Measurements from ENCODE around the gene ZFPM1.

ZFPM1 gene

DNA sequence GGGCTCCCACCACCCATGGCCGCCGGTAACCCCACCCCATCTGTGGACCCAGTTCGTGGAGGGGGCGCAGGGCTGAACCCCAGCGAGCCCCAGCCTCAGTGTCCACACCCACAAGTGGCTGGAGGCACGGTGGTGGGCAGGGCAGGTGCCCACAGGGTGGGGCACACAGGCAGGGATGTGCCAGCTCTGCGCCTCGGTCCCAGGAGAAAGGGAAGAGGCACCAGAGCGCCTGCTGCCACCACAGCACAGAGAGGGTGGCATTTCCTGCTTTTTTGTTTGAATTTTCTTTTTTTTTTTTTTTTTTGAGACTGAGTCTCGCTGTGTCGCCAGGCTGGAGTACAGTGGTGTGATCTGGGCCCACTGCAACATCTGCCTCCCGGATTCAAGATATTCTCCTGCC is 19.0 kb downstream of the ZFPM1 start:
- no peaks in the 10 kb centered on the region for H3K4me1 ChIP-seq (ENCODE audit: control insufficient read depth, insufficient read depth, low read length)
- WGBS, 2 experiments = 93 to 95% methylated on average over 12 of the region's 12 CpGs
- no peaks in the 10 kb centered on the region for H3K36me3 ChIP-seq (ENCODE audit: control insufficient read depth, insufficient read depth, low read length)
- no peak overlapping the region for H3K4me3 ChIP-seq (ENCODE audit: insufficient read depth, low read depth, low read length)
- no peaks in the 10 kb centered on the region for H3K9me3 ChIP-seq (ENCODE audit: control insufficient read depth, low read length)
- H3K27ac ChIP-seq (ENCODE audit: insufficient read depth, low read depth, low read length, poor library complexity, severe bottlenecking) = no peak overlapping the region
- H3K27me3 ChIP-seq (ENCODE audit: control insufficient read depth, insufficient read depth, low read length, poor library complexity, severe bottlenecking) = no peaks in the 10 kb centered on the region

DNA sequence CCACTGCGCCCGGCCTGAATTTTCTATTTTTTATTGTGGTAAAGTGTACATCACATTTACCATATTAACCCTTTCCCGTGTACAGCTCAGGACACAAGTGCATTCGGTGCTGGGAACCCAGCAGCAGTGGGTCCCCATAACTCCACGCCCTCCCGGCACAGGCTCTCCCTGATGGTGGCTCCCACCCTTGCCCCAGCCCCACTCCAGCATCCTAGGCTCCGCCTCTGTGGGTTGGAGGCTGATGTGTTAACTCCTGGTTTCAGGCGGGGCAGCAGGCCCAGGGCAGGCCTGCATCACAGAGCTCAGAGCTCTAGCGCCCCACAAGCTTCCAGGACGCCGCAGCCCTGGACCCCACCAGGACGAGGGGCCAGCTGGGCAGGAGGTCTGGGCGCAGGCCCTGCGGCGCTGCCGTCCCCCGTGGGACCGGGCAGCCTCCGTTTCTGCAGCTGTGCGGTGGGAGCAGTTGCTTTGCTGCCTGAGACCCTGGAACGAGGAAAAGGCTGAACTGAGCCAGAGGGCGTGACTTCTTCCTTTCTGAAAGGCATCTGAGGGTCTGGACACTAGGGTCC is 19.6 kb downstream of the ZFPM1 start:
- no peaks in the 10 kb centered on the region for H3K36me3 ChIP-seq (ENCODE audit: control insufficient read depth, insufficient read depth, low read length)
- no peak overlapping the region for H3K4me3 ChIP-seq (ENCODE audit: insufficient read depth, low read depth, low read length)
- no peaks in the 10 kb centered on the region for H3K9me3 ChIP-seq (ENCODE audit: control insufficient read depth, low read length)
- no peaks in the 10 kb centered on the region for H3K27me3 ChIP-seq (ENCODE audit: control insufficient read depth, insufficient read depth, low read length, poor library complexity, severe bottlenecking)
- H3K4me1 ChIP-seq (ENCODE audit: control insufficient read depth, insufficient read depth, low read length) = no peaks in the 10 kb centered on the region
- no peak overlapping the region for H3K27ac ChIP-seq (ENCODE audit: insufficient read depth, low read depth, low read length, poor library complexity, severe bottlenecking)
- 91 to 93% methylated on average over 22 of the region's 22 CpGs for WGBS, 2 experiments

DNA sequence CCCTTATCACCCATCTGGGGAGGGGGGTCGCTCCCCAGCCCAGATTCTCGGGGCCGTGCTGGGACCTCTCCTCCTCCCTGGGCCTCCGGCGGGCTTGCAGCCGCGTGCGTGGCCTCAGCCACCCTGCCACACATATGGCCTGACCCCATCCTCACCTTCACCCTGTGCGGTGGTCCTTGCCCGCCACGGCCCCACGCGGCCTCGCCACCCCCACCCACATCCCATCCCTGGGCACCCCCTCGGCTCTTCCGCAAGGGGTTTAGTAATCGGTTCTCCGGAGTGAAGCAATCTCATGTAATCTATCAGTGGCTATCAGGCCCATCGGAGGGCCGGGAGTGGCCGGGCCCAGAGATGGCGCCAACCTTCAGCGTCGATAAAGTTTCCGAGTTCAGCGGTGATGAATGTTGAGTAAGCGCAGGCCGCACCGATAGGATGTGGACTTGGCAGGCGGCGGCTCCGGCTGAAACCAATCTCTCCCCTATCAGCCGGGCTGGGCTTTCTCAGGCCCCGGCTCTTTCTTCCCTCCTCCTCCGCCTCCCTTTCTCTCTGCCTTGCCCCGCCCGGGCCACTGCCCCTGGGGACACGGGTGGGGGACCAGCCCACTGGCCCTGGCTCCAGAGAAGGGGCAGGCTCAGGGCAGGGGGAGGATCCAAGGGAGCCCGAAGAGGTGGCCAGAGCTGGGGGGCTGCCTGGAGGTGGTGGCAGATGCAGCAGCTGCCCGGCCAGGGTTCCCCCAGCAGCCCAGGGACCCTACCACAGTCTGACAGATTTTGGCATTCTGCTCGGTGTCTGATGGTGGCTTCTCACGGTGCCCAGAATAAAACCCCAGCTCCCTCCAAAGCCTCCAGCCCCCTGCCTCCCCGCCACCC is 20.8 kb downstream of the ZFPM1 start:
- H3K4me3 ChIP-seq (ENCODE audit: insufficient read depth, low read depth, low read length) = no peak overlapping the region
- no peaks in the 10 kb centered on the region for H3K36me3 ChIP-seq (ENCODE audit: control insufficient read depth, insufficient read depth, low read length)
- H3K27me3 ChIP-seq (ENCODE audit: control insufficient read depth, insufficient read depth, low read length, poor library complexity, severe bottlenecking) = no peaks in the 10 kb centered on the region
- H3K27ac ChIP-seq (ENCODE audit: insufficient read depth, low read depth, low read length, poor library complexity, severe bottlenecking) = no peak overlapping the region
- peaks cover 9% of the 10 kb centered on the region for H3K4me1 ChIP-seq (ENCODE audit: control insufficient read depth, insufficient read depth, low read length)
- no peaks in the 10 kb centered on the region for H3K9me3 ChIP-seq (ENCODE audit: control insufficient read depth, low read length)
- 87 to 91% methylated on average over 43 of the region's 43 CpGs for WGBS, 2 experiments

DNA sequence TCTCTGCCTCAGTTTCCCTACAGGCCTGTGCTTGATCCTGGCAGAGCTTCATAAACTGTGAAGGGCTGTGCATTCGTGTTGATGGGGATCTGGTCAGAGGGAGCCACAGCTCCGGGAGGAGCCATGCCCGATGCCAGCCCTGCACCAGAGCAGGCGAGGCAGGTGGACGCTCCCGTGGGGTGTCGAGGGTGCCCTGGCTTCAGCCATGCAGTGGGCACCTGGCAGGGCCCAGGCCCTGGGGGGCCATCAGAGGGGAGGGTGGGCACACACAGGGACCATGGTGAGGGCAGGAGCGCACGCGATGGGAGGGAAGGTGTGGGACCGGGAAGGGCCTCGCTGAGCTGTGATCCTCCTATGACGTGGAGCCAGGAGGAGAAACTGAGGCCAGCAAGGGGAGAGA is 22.0 kb downstream of the ZFPM1 start:
- no peak overlapping the region for H3K4me3 ChIP-seq (ENCODE audit: insufficient read depth, low read depth, low read length)
- no peaks in the 10 kb centered on the region for H3K27me3 ChIP-seq (ENCODE audit: control insufficient read depth, insufficient read depth, low read length, poor library complexity, severe bottlenecking)
- WGBS, 2 experiments = 94 to 96% methylated on average over 13 of the region's 13 CpGs
- H3K4me1 ChIP-seq (ENCODE audit: control insufficient read depth, insufficient read depth, low read length) = peaks cover 12% of the 10 kb centered on the region
- H3K9me3 ChIP-seq (ENCODE audit: control insufficient read depth, low read length) = no peaks in the 10 kb centered on the region
- H3K27ac ChIP-seq (ENCODE audit: insufficient read depth, low read depth, low read length, poor library complexity, severe bottlenecking) = no peak overlapping the region
- no peaks in the 10 kb centered on the region for H3K36me3 ChIP-seq (ENCODE audit: control insufficient read depth, insufficient read depth, low read length)

DNA sequence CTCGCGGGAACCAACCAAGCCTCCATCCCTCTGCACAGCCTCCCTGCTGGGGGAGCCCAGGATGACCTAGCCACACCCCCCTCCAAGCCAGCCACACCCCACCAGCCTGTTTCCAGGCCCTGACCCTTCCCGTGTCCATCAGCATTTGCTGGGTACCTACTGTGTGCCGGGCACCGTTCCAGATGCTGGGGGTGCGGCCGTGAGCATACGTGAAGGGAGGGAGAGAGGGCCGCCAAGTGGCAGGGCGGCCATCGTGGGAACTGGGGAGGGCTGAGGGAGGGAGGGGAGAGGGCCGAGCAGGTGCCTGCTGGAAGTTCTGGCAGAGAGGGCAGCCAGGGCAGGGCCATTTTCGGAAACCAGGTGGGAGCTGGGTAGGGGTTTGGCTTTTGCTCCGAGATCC is 23.1 kb downstream of the ZFPM1 start:
- Histone ChIP-seq H3K4me1 (ENCODE audit: control insufficient read depth, insufficient read depth, low read length) (peaks cover 12% of the 10 kb centered on the region), H3K27ac (ENCODE audit: insufficient read depth, low read depth, low read length, poor library complexity, severe bottlenecking) (no peak overlapping the region), H3K36me3 (ENCODE audit: control insufficient read depth, insufficient read depth, low read length) (no peaks in the 10 kb centered on the region), H3K4me3 (ENCODE audit: insufficient read depth, low read depth, low read length) (no peak overlapping the region), H3K27me3 (ENCODE audit: control insufficient read depth, insufficient read depth, low read length, poor library complexity, severe bottlenecking) (no peaks in the 10 kb centered on the region), H3K9me3 (ENCODE audit: control insufficient read depth, low read length) (no peaks in the 10 kb centered on the region)
- WGBS, 2 experiments = 88 to 89% methylated on average over 14 of the region's 14 CpGs

DNA sequence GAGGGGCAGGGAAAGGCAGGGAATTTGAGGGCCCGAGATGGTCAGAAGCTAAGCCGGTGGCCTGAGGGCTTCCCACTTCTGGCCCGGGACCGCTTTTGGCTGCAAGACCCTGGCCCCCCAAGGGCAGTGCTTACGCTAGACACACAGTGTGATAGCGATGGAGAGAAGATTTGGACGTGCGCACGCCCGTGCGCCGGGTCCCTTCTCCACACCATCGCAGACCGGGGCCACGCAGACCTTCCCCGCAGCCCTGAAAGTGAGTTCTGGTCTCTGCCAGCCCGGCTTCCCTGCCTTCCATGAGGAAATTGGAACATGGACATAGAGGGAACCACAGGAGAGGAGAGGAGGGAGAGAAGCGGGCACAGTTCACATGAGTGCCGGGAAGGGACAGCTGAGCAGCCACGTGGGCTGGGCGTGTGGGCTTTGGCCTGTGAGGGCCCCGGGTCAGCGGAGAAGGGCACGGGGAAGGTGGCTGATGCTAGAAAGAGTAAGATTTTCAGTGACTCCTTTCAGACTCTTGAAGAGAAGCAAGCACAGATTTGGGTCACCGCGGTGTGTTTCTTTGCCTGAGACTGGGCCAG is 23.8 kb downstream of the ZFPM1 start:
- Histone ChIP-seq H3K4me3 (ENCODE audit: insufficient read depth, low read depth, low read length) (no peak overlapping the region), H3K27ac (ENCODE audit: insufficient read depth, low read depth, low read length, poor library complexity, severe bottlenecking) (no peak overlapping the region), H3K36me3 (ENCODE audit: control insufficient read depth, insufficient read depth, low read length) (no peaks in the 10 kb centered on the region), H3K27me3 (ENCODE audit: control insufficient read depth, insufficient read depth, low read length, poor library complexity, severe bottlenecking) (no peaks in the 10 kb centered on the region), H3K9me3 (ENCODE audit: control insufficient read depth, low read length) (no peaks in the 10 kb centered on the region), H3K4me1 (ENCODE audit: control insufficient read depth, insufficient read depth, low read length) (peaks cover 14% of the 10 kb centered on the region)
- 93% methylated on average over 26 of the region's 26 CpGs for WGBS, 2 experiments

DNA sequence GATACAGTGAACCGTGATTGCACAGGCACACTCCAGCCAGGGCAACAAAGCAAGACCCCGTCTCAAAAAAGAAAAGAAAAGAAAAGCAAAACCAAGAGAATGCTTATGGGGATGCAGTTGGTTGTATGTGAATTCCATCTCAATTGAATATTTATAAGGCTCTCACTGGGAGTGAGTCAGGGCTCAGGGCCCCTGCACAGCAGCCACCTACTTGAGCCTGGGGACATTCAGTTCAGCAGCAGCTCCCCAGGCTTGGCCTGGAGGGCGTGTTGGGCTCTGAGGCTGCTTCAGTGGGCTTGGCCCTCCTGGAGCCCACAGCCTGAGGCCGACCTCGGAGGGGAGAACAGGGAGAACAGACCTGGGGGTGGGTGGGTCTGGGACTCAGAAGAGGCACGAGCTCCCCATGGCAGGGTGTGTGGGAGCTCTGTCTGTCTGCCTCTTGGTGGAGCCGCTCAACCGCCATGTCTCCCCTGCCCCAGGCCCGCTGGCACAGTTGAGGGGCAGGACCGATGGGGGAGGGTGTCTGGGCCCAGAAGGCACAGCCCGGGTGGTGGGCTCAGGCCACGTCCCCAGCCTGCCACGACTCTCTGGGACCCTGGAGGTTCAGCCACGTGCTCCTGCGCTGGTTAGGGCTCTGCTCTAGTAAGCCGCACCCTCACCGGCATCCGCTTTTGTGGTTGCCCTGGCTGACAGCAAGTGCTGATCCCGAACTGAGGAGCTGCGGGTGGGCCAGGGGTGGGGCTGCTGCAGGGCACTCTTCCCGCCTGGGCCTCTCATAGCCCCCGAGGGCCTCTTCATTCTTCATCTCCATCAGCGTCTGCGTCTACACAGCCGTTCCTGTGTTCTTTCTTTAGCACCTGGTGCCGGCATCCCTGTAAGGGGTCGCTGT is 24.8 kb downstream of the ZFPM1 start:
- H3K4me1 ChIP-seq (ENCODE audit: control insufficient read depth, insufficient read depth, low read length) = peaks cover 23% of the 10 kb centered on the region
- no peaks in the 10 kb centered on the region for H3K36me3 ChIP-seq (ENCODE audit: control insufficient read depth, insufficient read depth, low read length)
- whole genome bisulfite sequencing, 2 experiments = 79 to 81% methylated on average over 27 of the region's 27 CpGs
- H3K9me3 ChIP-seq (ENCODE audit: control insufficient read depth, low read length) = no peaks in the 10 kb centered on the region
- H3K27ac ChIP-seq (ENCODE audit: insufficient read depth, low read depth, low read length, poor library complexity, severe bottlenecking) = no peak overlapping the region
- no peaks in the 10 kb centered on the region for H3K27me3 ChIP-seq (ENCODE audit: control insufficient read depth, insufficient read depth, low read length, poor library complexity, severe bottlenecking)
- no peak overlapping the region for H3K4me3 ChIP-seq (ENCODE audit: insufficient read depth, low read depth, low read length)

DNA sequence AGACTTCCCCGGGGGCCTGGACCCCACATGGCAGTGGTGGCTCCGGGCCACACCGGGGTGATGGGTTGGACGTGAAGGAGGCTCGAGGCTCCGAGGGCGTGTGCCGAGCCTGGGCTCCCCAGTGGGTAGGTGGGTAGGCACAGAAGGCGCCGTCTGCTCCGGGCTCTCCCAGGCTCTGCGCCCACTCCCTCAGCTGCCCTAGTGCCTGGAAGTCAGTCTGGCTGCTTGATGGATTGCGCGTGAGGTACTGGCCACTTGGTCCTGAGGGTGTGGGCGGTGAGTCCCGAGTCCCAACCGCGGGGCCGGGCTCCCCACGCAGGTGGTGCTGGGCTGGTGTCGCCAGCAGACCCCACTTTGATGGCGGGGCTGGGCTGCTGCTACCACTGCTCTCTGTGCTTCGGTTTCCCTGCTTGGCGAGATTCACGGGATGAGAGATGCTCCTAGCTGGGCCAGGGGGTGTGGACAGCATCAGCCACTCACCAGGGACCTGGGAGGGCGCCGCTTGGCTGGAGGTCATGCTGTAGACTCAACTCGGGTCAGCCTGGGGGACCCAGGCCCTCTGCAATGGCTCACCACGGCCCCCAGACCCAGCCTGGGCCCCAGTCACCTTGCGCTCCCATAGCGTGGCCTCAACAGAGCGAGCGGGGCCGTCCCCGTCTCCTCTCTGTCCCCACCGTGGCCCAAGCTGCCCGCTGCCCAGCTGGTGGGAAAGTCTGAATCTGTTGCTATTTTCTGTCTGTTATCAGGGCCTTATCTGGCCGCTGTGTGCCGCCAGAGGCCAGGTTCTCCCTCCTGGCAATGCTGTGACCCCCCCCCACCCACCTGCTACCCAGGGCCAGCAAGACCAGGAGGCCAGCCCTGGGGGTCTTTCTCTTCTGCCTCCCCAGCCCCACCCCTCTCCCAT is 26.1 kb downstream of the ZFPM1 start:
- Histone ChIP-seq H3K36me3 (ENCODE audit: control insufficient read depth, insufficient read depth, low read length) (no peaks in the 10 kb centered on the region), H3K4me3 (ENCODE audit: insufficient read depth, low read depth, low read length) (no peak overlapping the region), H3K27ac (ENCODE audit: insufficient read depth, low read depth, low read length, poor library complexity, severe bottlenecking) (no peak overlapping the region), H3K27me3 (ENCODE audit: control insufficient read depth, insufficient read depth, low read length, poor library complexity, severe bottlenecking) (no peaks in the 10 kb centered on the region), H3K4me1 (ENCODE audit: control insufficient read depth, insufficient read depth, low read length) (peaks cover 26% of the 10 kb centered on the region), H3K9me3 (ENCODE audit: control insufficient read depth, low read length) (no peaks in the 10 kb centered on the region)
- 89 to 91% methylated on average over 39 of the region's 39 CpGs for WGBS, 2 experiments
